Measurements from ENCODE around the gene DUSP15.

The DUSP15 gene

DNA sequence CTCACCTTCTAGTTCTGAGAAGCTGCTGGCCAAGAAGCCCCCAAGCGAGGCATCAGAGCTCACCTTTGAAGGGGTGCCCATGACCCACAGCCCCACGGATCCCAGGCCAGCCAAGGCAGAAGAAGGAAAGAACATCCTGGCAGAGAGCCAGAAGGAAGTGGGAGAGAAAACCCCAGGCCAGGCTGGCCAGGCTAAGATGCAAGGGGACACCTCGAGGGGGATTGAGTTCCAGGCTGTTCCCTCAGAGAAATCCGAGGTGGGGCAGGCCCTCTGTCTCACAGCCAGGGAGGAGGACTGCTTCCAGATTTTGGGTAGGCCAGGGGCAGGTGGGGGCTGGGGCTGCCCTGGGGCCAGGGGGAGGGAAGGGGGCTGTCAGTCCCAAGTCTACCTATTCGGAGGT is 48.9 kb downstream of the DUSP15 start:
- Histone ChIP-seq H3K27me3 (ENCODE audit: control insufficient read depth, low read length) (no peaks in the 10 kb centered on the region), H3K4me2 (ENCODE audit: low read length) (no peak overlapping the region), H3K36me3 (ENCODE audit: control insufficient read depth, low read length) (no peaks in the 10 kb centered on the region), H3K4me1 (ENCODE audit: control insufficient read depth, low read length) (peaks cover 6% of the 10 kb centered on the region; the same call in 1 of the 2 replicates), H3F3A (ENCODE audit: control insufficient read depth, insufficient read depth) (no peaks in the 10 kb centered on the region), H3K9me2 (replicated peaks; ENCODE audit: control insufficient read depth, low read length) (no peaks in the 10 kb centered on the region), H4K20me1 (ENCODE audit: control insufficient read depth, insufficient read depth, low read depth, low read length) (no peaks in the 10 kb centered on the region), H3K9me3 (ENCODE audit: control insufficient read depth, insufficient read depth, low read length) (no peaks in the 10 kb centered on the region), H3K4me3 (ENCODE audit: low read length) (no peak overlapping the region), H3K79me2 (ENCODE audit: control insufficient read depth, low read length) (no peaks in the 10 kb centered on the region), H3K27ac (ENCODE audit: low read depth, low read length) (no peak overlapping the region)
- TF ChIP-seq, protein P1, sequence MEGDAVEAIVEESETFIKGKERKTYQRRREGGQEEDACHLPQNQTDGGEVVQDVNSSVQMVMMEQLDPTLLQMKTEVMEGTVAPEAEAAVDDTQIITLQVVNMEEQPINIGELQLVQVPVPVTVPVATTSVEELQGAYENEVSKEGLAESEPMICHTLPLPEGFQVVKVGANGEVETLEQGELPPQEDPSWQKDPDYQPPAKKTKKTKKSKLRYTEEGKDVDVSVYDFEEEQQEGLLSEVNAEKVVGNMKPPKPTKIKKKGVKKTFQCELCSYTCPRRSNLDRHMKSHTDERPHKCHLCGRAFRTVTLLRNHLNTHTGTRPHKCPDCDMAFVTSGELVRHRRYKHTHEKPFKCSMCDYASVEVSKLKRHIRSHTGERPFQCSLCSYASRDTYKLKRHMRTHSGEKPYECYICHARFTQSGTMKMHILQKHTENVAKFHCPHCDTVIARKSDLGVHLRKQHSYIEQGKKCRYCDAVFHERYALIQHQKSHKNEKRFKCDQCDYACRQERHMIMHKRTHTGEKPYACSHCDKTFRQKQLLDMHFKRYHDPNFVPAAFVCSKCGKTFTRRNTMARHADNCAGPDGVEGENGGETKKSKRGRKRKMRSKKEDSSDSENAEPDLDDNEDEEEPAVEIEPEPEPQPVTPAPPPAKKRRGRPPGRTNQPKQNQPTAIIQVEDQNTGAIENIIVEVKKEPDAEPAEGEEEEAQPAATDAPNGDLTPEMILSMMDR (IDR thresholded peaks at IDR 0.05; ENCODE audit: low read depth, low read length, poor library complexity, severe bottlenecking), result no peak
- TF ChIP-seq EZH2phosphoT487 (IDR thresholded peaks at IDR 0.05; ENCODE audit: borderline replicate concordance, low read length), result no peak

DNA sequence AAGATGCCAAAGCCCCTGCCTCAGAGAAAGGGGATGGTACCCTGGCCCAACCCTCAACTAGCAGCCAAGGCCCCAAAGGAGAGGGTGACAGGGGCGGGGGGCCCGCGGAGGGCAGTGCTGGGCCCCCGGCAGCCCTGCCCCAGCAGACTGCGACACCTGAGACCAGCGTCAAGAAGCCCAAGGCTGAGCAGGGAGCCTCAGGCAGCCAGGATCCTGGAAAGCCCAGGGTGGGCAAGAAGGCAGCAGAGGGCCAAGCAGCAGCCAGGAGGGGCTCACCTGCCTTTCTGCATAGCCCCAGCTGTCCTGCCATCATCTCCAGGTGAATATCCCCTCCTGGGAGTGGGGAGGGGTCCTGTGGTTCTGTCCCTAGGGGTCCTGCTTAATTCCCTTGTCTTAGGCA is 50.1 kb downstream of the DUSP15 start:
- H3K27me3 ChIP-seq (ENCODE audit: control insufficient read depth, low read length), result no peaks in the 10 kb centered on the region
- no peak overlapping the region for H3K27ac ChIP-seq (ENCODE audit: low read depth, low read length)
- H4K20me1 ChIP-seq (ENCODE audit: control insufficient read depth, insufficient read depth, low read depth, low read length), result no peaks in the 10 kb centered on the region
- TF ChIP-seq, protein P1 (IDR thresholded peaks at IDR 0.05; ENCODE audit: low read depth, low read length, poor library complexity, severe bottlenecking), result no peak
- no peak for TF ChIP-seq EZH2phosphoT487 (IDR thresholded peaks at IDR 0.05; ENCODE audit: borderline replicate concordance, low read length)
- H3K4me2 ChIP-seq (ENCODE audit: low read length), result no peak overlapping the region
- H3K4me3 ChIP-seq (ENCODE audit: low read length), result no peak overlapping the region
- no peaks in the 10 kb centered on the region for H3K36me3 ChIP-seq (ENCODE audit: control insufficient read depth, low read length)
- peaks cover 6% of the 10 kb centered on the region; the same call in 1 of the 2 replicates for H3K4me1 ChIP-seq (ENCODE audit: control insufficient read depth, low read length)
- no peaks in the 10 kb centered on the region for H3F3A ChIP-seq (ENCODE audit: control insufficient read depth, insufficient read depth)
- H3K9me2 ChIP-seq (replicated peaks; ENCODE audit: control insufficient read depth, low read length), result no peaks in the 10 kb centered on the region
- H3K9me3 ChIP-seq (ENCODE audit: control insufficient read depth, insufficient read depth, low read length), result no peaks in the 10 kb centered on the region
- no peaks in the 10 kb centered on the region for H3K79me2 ChIP-seq (ENCODE audit: control insufficient read depth, low read length)

DNA sequence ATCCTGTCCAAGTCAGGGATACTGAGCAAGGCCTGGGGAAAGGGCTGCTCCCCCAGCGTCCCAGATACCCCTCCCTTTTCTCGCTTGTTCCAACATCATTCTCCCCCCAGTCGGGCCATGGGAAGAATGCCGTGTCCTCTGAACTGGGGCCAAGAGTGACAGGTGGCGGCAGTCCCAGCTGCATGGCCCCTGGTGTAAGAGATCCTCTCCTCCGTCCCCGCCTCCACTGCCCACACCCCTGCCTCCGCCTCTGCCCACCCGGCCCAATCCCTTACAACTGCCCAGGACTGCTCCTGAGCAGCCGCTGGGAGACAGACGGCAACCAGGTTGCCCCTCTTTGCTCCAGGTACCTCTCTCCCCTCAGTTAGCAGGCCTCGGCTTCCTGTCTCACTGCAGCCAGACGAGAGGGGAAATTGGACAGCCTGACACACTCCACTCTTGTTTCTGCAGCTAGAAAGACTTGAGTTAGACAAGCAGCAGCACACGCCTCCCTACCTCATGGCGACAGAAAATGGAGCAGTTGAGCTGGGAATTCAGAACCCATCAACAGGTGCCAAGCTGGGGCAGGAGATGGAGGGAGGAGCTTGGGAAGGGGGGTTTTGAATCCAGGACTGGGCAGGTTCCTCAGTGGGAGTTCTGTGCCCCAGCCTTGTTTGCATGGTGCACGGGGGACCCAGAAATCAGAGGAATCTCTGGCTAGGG is 51.1 kb downstream of the DUSP15 start, which contains the start of gene MYLK2:
Gene MYLK2 (plus strand): TSS at position 274 of the 702 bp plus-strand sequence. CDS start 225 bp downstream, at position 499.
- Histone ChIP-seq H3K36me3 (ENCODE audit: control insufficient read depth, low read length) (no peaks in the 10 kb centered on the region), H3K4me2 (ENCODE audit: low read length) (no peak within 1 kb of the TSS), H3K79me2 (ENCODE audit: control insufficient read depth, low read length) (no peaks in the 10 kb centered on the region), H3K9me3 (ENCODE audit: control insufficient read depth, insufficient read depth, low read length) (no peaks in the 10 kb centered on the region), H3K4me1 (ENCODE audit: control insufficient read depth, low read length) (peaks cover 6% of the 10 kb centered on the region; the same call in 1 of the 2 replicates), H3K27me3 (ENCODE audit: control insufficient read depth, low read length) (no peaks in the 10 kb centered on the region), H3K4me3 (ENCODE audit: low read length) (no peak within 1 kb of the TSS), H4K20me1 (ENCODE audit: control insufficient read depth, insufficient read depth, low read depth, low read length) (no peaks in the 10 kb centered on the region), H3K27ac (ENCODE audit: low read depth, low read length) (no peak within 1 kb of the TSS), H3K9me2 (replicated peaks; ENCODE audit: control insufficient read depth, low read length) (no peaks in the 10 kb centered on the region), H3F3A (ENCODE audit: control insufficient read depth, insufficient read depth) (no peaks in the 10 kb centered on the region)
- TF ChIP-seq EZH2phosphoT487 (IDR thresholded peaks at IDR 0.05; ENCODE audit: borderline replicate concordance, low read length), result no peak
- TF ChIP-seq, protein P1 (IDR thresholded peaks at IDR 0.05; ENCODE audit: low read depth, low read length, poor library complexity, severe bottlenecking), result no peak

Measured in DOHH2 (cell line).